Measurements from ENCODE around the gene LY9.

The LY9 gene

DNA sequence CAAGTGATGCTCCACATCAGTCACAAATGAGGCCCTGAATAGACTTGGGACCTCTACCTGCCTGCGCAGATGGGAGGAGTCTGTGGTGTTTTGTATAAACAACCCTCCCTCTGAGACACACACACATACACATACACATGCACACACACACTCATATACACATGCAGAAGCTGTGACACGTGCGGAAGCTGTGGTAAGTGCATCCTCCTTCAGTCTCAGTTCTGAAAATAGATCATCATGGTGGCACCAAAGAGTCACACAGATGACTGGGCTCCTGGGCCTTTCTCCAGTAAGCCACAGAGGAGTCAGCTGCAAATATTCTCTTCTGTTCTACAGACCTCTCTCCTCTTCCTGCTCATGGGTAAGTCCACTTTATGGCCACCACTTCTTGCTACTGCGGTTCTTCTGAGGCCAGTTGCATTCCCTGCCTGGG is at the start of gene LY9:
LY9 (plus strand) TSS at position 224 of the 433 bp plus-strand sequence; CDS start at position 238, 14 bp downstream.
- DNase-seq (peak; percentile 67), ATAC-seq (peak; percentile 85)

DNA sequence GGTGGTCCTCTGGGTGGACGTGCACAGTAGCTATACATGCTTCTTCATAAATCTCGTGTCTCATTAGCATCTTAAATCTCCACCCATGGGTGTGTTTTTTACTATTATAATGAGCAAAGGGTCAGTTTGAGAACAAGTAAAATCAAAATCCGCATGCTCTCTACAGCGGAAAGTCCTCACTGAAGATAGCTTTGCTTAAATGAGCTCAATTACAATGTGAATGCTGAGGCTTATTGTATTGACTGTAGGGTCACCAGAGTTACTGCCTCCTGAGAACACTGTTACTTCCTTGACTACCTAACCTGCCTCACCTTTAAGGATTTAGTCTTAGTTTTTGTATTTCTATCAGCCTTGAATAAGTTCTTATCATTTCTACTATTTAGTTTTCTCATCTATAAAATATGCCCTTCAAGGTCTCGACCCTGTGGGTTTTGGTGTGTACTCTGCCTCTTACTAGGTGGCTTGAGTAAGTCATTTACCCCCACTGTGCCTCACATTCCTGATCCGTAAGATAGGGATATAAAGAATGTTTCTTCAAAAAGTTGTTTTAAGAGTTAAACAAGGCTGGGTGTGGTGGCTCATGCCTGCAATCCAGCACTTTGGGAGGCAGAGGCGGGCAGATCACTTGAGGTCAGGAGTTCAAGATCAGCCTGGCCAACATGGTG is 49.0 kb upstream of the LY9 start:
- ATAC-seq, result no peak
- DNase-seq, result no peak

- no peak for ATAC-seq
- DNase-seq, result no peak
Measured at GRCh38 chr1:160747717-160748116, 48.3 kb upstream of the LY9 start.

- no peak for DNase-seq
- no peak for ATAC-seq
Measured at GRCh38 chr1:160748181-160748877, 47.6 kb upstream of the LY9 start.

DNA sequence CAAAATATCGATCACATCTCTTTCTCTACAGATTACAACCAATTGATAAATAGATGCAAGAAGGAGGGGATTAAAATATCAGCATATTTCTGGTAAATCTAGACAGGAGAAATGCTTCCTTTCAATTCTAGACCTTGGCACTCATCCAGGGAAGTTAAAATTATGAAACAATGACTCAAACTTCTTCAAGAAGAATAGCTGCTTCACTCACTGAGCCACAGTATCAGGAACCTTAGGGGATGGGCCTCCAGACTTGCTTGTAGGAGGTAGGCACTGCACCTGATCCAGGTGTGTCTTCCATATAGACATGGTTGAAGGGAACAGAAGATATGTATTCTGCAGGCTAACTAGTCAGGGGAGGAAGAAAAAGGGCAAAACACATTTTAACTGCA is 47.1 kb upstream of the LY9 start:
- ATAC-seq, result no peak
- DNase-seq, result no peak

DNA sequence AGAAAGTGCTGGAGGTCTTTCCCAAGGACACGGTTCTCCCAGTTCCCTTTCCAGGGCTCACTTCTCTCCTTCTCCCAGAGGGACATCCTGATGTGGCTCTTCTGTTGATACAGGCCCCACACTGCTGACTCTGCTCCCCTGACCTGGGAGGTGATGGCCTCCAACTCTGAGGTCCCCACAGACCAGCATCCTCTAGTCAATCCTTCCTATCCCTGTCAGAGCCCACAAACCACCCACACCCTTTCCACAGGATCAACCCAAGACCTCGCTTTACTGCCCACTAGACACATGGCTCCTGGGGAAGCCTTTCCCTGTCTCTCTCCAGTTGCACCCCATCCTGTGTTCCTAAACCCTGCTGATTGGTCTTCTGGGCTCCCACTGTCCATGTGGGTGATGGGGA is 45.4 kb upstream of the LY9 start:
- peak; percentile 44 for ATAC-seq

DNA sequence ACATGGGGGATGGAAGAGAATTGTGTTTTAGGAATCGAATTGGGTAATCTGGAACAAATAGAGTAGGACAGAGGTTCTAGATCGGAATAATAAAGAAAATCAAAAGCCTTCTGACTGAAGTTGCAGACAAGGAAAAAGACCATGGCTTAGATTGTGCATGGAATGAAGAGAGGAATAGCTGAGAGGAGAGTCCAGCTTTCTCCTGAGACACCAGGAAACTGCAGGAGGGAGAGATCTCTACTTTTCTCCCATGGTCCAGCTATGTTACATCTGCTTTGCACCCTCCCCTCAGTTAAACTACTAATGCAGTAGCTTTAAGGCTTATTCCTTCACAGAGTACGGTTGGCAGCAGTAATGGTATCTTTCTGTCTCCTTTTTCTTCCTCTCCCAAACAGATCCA is 43.6 kb upstream of the LY9 start:
- DNase-seq (no peak), ATAC-seq (no peak)

More for the DNA sequence above, 45.4 kb upstream of the LY9 start:
- no peak for DNase-seq

- ATAC-seq, result no peak
- DNase-seq, result no peak
Measured at GRCh38 chr1:160752924-160753323, 43.0 kb upstream of the LY9 start.

- no peak for ATAC-seq
- no peak for DNase-seq
Measured at GRCh38 chr1:160753594-160753993, 42.4 kb upstream of the LY9 start.

GRCh38 chr1:160755461-160755860 is 40.5 kb upstream of the LY9 start:
- DNase-seq, result no peak
- ATAC-seq, result no peak

GRCh38 chr1:160755911-160756848 is 39.8 kb upstream of the LY9 start:
- peak; percentile 58 for DNase-seq
- peak; percentile 84 for ATAC-seq

GRCh38 chr1:160756849-160757201 is 39.1 kb upstream of the LY9 start:
- ATAC-seq (peak; percentile 26), DNase-seq (no peak)

GRCh38 chr1:160758521-160758920 is 37.5 kb upstream of the LY9 start:
- ATAC-seq (no peak), DNase-seq (no peak)

GRCh38 chr1:160759740-160760139 is 36.2 kb upstream of the LY9 start:
- ATAC-seq (no peak), DNase-seq (no peak)

DNA sequence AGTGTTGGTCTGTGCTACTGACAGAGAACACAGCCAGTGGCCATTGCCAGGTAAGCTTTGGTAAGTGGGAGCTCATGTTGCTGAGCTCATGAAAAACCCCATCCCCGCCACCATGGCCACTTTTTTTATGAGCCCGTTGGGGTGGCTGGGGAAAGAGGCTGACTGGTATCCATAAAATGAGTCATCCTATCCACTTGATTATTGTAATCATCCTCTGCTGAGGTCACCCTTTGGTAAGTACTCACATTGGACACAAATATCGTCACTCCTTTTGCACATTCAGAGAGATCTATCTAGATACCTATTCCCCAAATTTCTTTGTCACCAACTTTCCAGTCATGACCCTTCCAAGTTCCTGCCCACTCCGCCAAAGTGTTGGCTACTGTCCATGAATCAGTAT is 34.9 kb upstream of the LY9 start:
- DNase-seq (no peak), ATAC-seq (no peak)

DNA sequence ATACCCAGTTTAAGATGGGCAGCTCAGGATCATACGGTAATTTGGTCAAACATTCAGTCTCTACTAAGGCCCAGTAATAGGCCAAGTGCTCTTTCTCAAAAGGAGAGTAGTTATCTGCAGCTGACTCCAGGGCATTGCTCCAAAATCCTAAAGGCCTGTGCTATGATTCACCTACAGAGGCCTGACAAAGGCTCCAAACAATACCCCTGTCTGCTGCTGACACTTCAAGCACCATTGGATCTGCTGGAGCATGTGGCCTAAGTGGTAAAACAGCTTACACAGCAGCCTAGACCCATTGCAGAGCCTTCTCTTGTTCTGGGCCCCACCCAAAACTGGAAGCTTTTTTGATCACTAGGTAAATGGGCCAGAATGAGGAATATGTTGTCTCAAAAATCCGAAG is 34.1 kb upstream of the LY9 start:
- no peak for ATAC-seq
- DNase-seq, result no peak

DNA sequence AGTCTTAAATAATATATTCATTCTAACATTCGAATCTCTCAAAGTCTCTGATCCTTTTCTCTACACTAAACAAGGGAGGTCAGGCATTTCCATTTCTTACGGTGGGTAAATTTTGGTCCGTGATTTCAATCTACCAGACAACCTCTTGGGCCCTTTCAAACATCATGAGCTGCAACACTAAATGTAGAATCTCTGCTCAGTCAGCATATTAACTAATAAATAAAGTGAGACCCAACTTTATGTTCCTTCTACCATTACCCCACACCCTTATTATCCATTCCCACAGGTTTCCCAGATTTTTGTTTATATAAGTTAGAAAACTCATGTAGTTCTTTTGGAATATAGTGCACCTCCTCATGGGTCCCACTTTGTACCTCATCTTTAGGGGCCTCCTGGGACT is 32.0 kb upstream of the LY9 start:
- DNase-seq (no peak), ATAC-seq (no peak)

DNA sequence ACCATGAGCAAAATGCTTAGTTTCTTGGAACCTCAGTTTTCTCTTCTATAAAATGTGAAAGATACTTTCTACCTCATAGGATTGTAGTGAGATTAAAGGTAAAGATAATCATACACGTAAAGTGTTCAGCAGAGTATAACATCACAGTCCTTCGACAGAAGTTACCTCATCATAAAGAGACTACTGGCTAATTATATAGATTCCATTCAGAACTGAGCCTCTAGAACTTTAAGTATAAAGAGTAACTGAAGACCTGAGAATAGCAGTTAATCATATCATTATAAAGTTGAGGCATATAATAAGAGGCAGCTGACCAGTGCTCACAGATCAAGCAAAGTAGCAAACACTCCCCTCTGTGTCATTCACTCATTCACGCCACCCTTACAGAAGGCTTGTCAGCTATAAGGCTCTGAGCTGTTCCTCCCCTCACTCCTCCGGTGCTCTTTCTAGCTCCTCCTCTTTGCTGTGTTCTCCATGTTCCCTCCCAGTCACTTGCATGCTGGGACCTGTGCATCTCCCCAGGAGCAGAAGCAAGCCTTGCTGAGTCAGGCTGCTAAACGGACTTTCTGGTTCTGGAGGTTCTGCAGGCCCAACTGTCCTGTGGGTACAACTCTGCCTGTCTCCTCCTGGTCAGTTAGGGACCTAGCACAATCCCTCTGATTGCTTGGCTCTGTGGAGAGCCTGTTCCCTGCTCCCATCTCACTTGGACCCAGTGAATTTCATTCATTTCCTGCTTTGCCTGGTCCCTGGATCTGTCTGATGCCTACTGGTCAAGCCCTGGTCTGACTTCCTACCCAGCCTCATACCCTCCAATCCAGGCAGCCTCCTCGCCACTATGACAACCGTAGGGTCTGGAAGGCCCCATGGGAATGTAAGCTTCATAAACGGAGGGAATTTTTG is 28.3 kb upstream of the LY9 start:
- ATAC-seq, result peak; percentile 86
- DNase-seq, result peak; percentile 51

DNA sequence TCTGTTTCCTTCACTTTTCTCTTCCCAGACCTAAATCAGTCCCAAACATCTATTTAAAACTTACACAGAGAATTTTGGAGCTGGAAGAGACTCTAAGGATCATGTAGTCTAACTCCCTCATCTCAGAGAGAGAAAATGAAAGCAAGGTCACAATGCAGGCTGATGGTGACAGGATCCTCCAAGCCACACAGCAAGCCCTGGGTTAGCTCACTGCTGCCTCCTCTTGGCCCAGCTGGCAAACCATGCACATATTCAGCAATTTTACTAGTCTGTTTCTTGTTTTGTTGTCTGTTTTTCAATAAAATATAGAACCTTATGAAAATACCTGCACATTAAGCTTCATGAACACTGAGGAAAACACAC is 27.7 kb upstream of the LY9 start:
- ATAC-seq (peak; percentile 80), DNase-seq (peak; percentile 88)

GRCh38 chr1:160772331-160772730 is 23.6 kb upstream of the LY9 start:
- ATAC-seq (no peak), DNase-seq (no peak)

GRCh38 chr1:160773093-160773492 is 22.9 kb upstream of the LY9 start:
- DNase-seq (no peak), ATAC-seq (no peak)

Measured in stimulated activated naive CD8-positive, alpha-beta T cell treated with anti-CD3 and anti-CD28 coated beads, Interleukin-15, Interleukin-2, amounts not matched to agents 100 U/mL and 50 U/mL, for 24 hours (primary cell).